SK-N-SH (cell line): ENCODE data around the gene SATB1.

Source experiments
- CTCF ChIP-seq: fragments of 200-600 bp; sonication (generic); IDR thresholded peaks from 2 replicates; pipeline ENCODE4 v1.6.1; 2017; ENCODE audit warnings: antibody characterized with exemption, mild to moderate bottlenecking, moderate library complexity
- GATA2 ChIP-seq: sonication (generic); formaldehyde crosslinking; IDR thresholded peaks from 2 replicates; pipeline ENCODE4 v1.5.0; 2020; ENCODE audit warnings: mild to moderate bottlenecking, missing genetic modification reagents
- POLR2AphosphoS5 ChIP-seq: IDR thresholded peaks from 2 replicates; pipeline ENCODE4 v1.6.1; 2012; ENCODE audit warnings: low read depth, low read length
- TEAD4 ChIP-seq: IDR thresholded peaks from 2 replicates; pipeline ENCODE4 v1.4.0; 2012; ENCODE audit warnings: mild to moderate bottlenecking, borderline replicate concordance; ENCODE audit not compliant: insufficient read depth
- YY1 ChIP-seq: IDR thresholded peaks from 2 replicates; pipeline ENCODE4 v1.4.0; 2012; ENCODE audit warnings: low read depth, mild to moderate bottlenecking

DNA sequence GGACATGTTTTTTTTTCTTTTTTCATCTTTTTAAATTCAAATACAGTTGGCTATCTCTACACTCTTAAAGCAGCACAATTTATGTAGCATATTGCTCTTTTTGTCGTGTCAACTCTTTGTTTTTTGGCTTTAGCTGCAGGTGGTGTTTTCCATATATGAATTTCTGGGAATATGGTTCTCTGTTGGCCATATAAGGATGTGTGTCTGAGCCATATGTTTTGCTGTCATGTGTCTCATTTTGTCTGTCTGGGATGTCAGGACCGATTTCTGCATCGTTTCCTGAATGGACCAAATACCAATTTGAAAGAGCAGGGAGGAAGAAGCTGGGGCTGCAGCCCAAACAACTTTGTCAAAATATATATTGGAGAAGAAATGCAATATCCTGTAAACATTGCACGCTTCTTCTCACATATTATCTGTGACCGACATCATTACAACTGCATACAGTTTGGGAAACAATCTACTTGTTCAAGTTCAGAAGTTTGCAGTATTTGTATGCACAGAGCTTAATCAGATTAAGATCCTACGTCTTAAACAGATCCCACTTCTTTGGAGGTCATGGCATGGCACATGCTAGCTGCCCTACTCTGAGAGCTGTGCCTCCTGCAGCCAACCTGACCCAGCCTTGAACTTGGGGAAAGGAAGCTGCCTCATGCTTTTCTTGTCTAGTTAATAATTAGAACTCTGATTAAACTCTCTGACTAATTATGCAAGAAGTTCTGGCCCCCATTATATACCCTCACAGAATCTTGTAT, 4.0 kb upstream of the SATB1 start:
- no peak for TF ChIP-seq YY1
- no peak for TF ChIP-seq POLR2AphosphoS5
- TF ChIP-seq GATA2 (CRISPR knock-in tag) = no peak
- no peak for TF ChIP-seq TEAD4
- no peak for TF ChIP-seq CTCF
